ENCODE measurements around the gene COL18A1. TPM values are rescaled to one million over a fixed set of nuclear protein-coding genes. Genes with fewer than 3 reads are reported as not detected.

The COL18A1 gene
- total and polyA plus RNA-seq, 9 of the 15 experiments (the other 6 are each of a cell fraction or from before 2014, with no cell fraction given) = 0.14 to 16.4 (median 2.0) TPM

GRCh38 chr21:45410865-45411809 lies 6.2 kb downstream of the COL18A1 start (continued):
- TF ChIP-seq CTCF (IDR thresholded peaks at IDR 0.05 in 2 of 3, conservative IDR thresholded peaks at IDR 0.05 in 1 of 3; ENCODE audit: insufficient read depth in 2 of 3, low read depth in 1 of 3, low read length in 3 of 3) (no peak), SMARCB1 (IDR thresholded peaks at IDR 0.05; ENCODE audit: insufficient read length, low read depth) (peak; percentile 98), TRIM28 (IDR thresholded peaks at IDR 0.05) (no peak), ZNF785 (CRISPR knock-in tag; IDR thresholded peaks at IDR 0.05) (no peak), NONO (IDR thresholded peaks at IDR 0.05; ENCODE audit: low read depth in 2 of 2, low read length in 1 of 2) (peak in 1 of 2 experiments; percentile 92; a peak in 2 of 4 replicates), ZBTB11 (CRISPR knock-in tag; IDR thresholded peaks at IDR 0.05) (peak in 1 of 3 experiments; percentile 88; a peak in 2 of 6 replicates), PYGO2 (tag; IDR thresholded peaks at IDR 0.05) (no peak), TRIM25 (IDR thresholded peaks at IDR 0.05; ENCODE audit: borderline replicate concordance) (no peak), HMG20B (CRISPR knock-in tag; IDR thresholded peaks at IDR 0.05) (no peak), TBL1XR1 (IDR thresholded peaks at IDR 0.05; ENCODE audit: low read length in 2 of 2) (peak; percentile 47 to 95; a peak in 3 of 4 replicates), ZBTB33 (CRISPR knock-in tag; IDR thresholded peaks at IDR 0.05) (peak; percentile 77), FOXM1 (IDR thresholded peaks at IDR 0.05; ENCODE audit: low read depth) (peak; percentile 91), FOXM1 (CRISPR knock-in tag; IDR thresholded peaks at IDR 0.05; ENCODE audit: low read depth) (no peak), ZFX (CRISPR knock-in tag; IDR thresholded peaks at IDR 0.05) (peak; percentile 88), XRCC5 (IDR thresholded peaks at IDR 0.05; ENCODE audit: low read depth, low read length) (no peak; the same call in 1 of the 2 replicates), ILK (tag; IDR thresholded peaks at IDR 0.05; ENCODE audit: borderline replicate concordance, low read depth) (no peak), DPF2 (IDR thresholded peaks at IDR 0.05) (peak; percentile 96)
